Measurements from ENCODE around the gene CXCL3. TPM values are rescaled to one million over a fixed set of nuclear protein-coding genes. Genes with fewer than 3 reads are reported as not detected.
A peak's percentile ranks its signal among the peaks of the same experiment; 100 is the strongest.

CXCL3 gene
- total and polyA plus RNA-seq, 9 of the 15 experiments (the other 6 are each of a cell fraction or from before 2014, with no cell fraction given), result 2.3 to 8.9 (median 6.1) TPM

DNA sequence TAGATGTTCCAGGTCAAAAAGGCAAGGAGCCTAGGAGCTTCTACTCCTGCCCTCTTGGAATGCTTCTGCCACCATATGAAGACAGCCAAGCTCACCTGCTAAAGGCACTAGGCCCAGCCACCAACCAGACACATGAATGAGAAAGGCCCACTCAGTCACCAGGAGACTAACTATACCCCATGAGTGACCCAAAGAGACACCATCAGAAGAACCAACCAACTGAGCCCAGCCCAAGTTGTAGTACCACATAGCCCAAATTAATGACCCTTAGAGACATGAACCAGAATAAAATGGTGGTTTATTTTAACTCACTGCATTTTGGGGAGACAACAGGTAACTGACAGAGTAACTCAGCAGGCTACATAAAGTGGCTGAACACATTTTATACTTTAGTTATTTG, 22.9 kb upstream of the CXCL3 start (continued):
- TF ChIP-seq, protein P1, sequence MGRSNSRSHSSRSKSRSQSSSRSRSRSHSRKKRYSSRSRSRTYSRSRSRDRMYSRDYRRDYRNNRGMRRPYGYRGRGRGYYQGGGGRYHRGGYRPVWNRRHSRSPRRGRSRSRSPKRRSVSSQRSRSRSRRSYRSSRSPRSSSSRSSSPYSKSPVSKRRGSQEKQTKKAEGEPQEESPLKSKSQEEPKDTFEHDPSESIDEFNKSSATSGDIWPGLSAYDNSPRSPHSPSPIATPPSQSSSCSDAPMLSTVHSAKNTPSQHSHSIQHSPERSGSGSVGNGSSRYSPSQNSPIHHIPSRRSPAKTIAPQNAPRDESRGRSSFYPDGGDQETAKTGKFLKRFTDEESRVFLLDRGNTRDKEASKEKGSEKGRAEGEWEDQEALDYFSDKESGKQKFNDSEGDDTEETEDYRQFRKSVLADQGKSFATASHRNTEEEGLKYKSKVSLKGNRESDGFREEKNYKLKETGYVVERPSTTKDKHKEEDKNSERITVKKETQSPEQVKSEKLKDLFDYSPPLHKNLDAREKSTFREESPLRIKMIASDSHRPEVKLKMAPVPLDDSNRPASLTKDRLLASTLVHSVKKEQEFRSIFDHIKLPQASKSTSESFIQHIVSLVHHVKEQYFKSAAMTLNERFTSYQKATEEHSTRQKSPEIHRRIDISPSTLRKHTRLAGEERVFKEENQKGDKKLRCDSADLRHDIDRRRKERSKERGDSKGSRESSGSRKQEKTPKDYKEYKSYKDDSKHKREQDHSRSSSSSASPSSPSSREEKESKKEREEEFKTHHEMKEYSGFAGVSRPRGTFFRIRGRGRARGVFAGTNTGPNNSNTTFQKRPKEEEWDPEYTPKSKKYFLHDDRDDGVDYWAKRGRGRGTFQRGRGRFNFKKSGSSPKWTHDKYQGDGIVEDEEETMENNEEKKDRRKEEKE (IDR thresholded peaks at IDR 0.05; ENCODE audit: borderline replicate concordance in 1 of 2, control insufficient read depth in 1 of 2, low read depth in 2 of 2, low read length in 1 of 2), result no peak
- no peak for TF ChIP-seq RUNX1 (IDR thresholded peaks at IDR 0.05; ENCODE audit: low read depth)

DNA sequence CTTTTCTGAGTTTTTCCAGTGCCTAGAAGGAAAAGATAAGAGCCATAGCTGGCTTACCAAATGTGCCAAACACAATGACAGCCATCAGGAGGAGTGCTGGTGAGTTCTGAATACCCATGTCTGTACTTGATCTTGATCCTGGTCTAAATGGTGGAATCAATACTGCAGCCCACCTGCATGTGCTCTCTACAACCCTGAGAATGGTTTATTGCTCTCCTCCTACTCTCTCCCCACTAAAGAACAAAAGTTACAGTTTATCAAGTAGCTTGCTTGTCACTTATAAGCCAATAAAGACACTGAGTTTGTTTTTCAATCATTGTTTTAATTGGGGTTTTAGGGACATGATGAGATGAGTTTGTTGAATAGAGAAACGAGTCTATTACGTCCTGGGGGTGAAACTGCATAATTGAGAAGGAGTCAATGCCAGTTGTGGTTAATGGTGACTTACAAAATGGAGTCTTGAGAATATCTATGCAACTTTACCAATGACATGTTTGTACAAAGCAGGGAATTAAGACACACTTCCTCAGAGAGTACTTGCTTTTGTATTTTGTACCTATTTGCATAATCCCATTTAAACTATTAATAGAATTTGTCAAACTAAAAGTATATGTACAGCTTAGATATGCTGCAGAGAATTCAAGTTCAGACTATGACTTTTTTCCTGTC, 20.8 kb upstream of the CXCL3 start:
- Histone ChIP-seq H3K4me1 (replicated peaks in 1 of 2; ENCODE audit: control insufficient read depth in 2 of 2, insufficient read depth in 2 of 2, low read length in 2 of 2) (peaks cover 15 to 45% of the 10 kb centered on the region in 2 experiments), H3K9me3 (replicated peaks; ENCODE audit: control insufficient read depth, insufficient read depth, low read depth, low read length) (no peaks in the 10 kb centered on the region), H3K4me3 (no peak overlapping the region), H3K27me3 (ENCODE audit: control insufficient read depth in 2 of 2, insufficient read depth in 2 of 2, low read length in 2 of 2) (no peaks in the 10 kb centered on the region), H4K20me1 (replicated peaks; ENCODE audit: control insufficient read depth, insufficient read depth, low read length) (no peaks in the 10 kb centered on the region), H3K4me2 (ENCODE audit: insufficient read depth, low read length) (no peak overlapping the region), H3K9ac (ENCODE audit: insufficient read depth in 1 of 2, low read depth in 2 of 2, low read length in 2 of 2) (no peak overlapping the region), H2AFZ (ENCODE audit: low read depth, low read length) (peak overlapping the region; percentile 77), H3K9me1 (ENCODE audit: control insufficient read depth, insufficient read depth, low read length) (peaks cover 4% of the 10 kb centered on the region), H3K36me3 (ENCODE audit: control insufficient read depth, insufficient read depth, low read length) (no peaks in the 10 kb centered on the region; the same call in 2 of the 3 replicates), H3K79me2 (ENCODE audit: control insufficient read depth, insufficient read depth, low read length) (no peaks in the 10 kb centered on the region), H3K27ac (ENCODE audit: extremely low read depth, low read depth, low read length) (peak overlapping the region; percentile 98)
- POLR2A ChIA-PET, result interaction anchor here (0.7 to 0.8 kb wide), 2 partner anchors 274 to 802 kb away, joined by 3 to 4 read pairs; no protein-coding TSS in a partner anchor
- intact Hi-C loops (cut with micrococcal nuclease), result loop anchor here (5.0 kb wide), 1 partner anchor 73 kb away; no protein-coding TSS in a partner anchor
- in situ Hi-C loops (cut with MboI), result no loop called here
- no peak for FAIRE-seq
- 73% methylated on average over 2 of the region's 2 CpGs for WGBS (ENCODE audit: insufficient coverage, low coverage, missing lambda C conversion rate)
- DNase-seq (ENCODE audit: extremely low read depth in 1 of 4, low spot score in 3 of 4), result no peak
- no TSS peak for BruUV-seq (replicated peaks)
- no peak for ATAC-seq
- CTCF ChIA-PET (ENCODE audit: low intra/inter-chr PET ratio), result no interaction called here
- TF ChIP-seq ZNF217 (CRISPR knock-in tag; IDR thresholded peaks at IDR 0.05), result no peak
- no peak for TF ChIP-seq CBX2 (IDR thresholded peaks at IDR 0.05; ENCODE audit: insufficient read depth, low read length, poor library complexity, severe bottlenecking)
- TF ChIP-seq POLR2AphosphoS2 (IDR thresholded peaks at IDR 0.05; ENCODE audit: low read length), result no peak
- no peak for TF ChIP-seq SRSF3 (IDR thresholded peaks at IDR 0.05; ENCODE audit: insufficient read depth, low read length)
- TF ChIP-seq NCOA2 (IDR thresholded peaks at IDR 0.05; ENCODE audit: partially characterized antibody in 2 of 2), result no peak
- TF ChIP-seq XRCC3 (IDR thresholded peaks at IDR 0.05), result no peak
- no peak for TF ChIP-seq BHLHE40 (IDR thresholded peaks at IDR 0.05; ENCODE audit: low read length)
- 0 out of 2 replicates have a peak, but pooled peaks have one; percentile 14 for TF ChIP-seq ZNF644 (tag; IDR thresholded peaks at IDR 0.05; ENCODE audit: low read depth)
- TF ChIP-seq MXI1 (IDR thresholded peaks at IDR 0.05; ENCODE audit: low read depth, low read length), result no peak
- no peak for TF ChIP-seq CREB3L1 (IDR thresholded peaks at IDR 0.05; ENCODE audit: borderline replicate concordance, low read depth)
- TF ChIP-seq HIVEP1 (CRISPR knock-in tag; IDR thresholded peaks at IDR 0.05), result no peak
- no peak for TF ChIP-seq ZNF324 (CRISPR knock-in tag; IDR thresholded peaks at IDR 0.05)
- TF ChIP-seq HMG20A (CRISPR knock-in tag; conservative IDR thresholded peaks at IDR 0.05), result no peak
- TF ChIP-seq RCOR1 (IDR thresholded peaks at IDR 0.05; ENCODE audit: borderline replicate concordance in 1 of 2, low read depth in 2 of 2, low read length in 2 of 2), result no peak

All from K562 (cell line).